GM19023 (cell line): Measurements from ENCODE around the gene KCNT2.
"Not testable (repeated sequence)": the region's sequence is repeated elsewhere in the genome, so short reads cannot be mapped to it uniquely, and the experiment has no call there.

ENCODE experiments used
- ATAC-seq: cut with Tn5 transposase; IDR thresholded peaks from one replicate; pipeline ENCODE4 v1.9.1; 2021; ENCODE audit warnings: mild to moderate bottlenecking, moderate library complexity; ENCODE audit not compliant: unreplicated experiment

The KCNT2 gene

GRCh38 chr1:196355206-196355786 is 252.9 kb downstream of the KCNT2 start:
- ATAC-seq = no peak

- no peak for ATAC-seq
Observed at GRCh38 chr1:196344453-196344852, 263.8 kb downstream of the KCNT2 start.

DNA sequence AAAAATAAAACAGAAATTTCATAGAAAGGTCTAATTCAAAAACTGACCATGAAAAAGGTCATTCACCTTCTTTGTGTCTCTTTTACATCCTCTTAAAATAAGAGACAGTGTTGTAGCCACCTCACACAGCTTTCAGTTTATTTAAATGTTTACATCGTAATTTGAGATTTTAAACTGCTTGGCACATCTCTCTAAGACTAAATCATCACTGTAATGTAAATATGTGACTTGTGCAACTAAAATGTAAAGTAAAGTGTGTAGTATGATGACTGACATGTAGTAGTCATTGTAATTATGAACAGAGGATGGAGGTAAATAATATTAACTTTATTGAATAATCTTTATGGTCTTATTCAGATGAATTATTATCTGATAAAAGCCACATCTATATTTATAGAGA is 283.9 kb downstream of the KCNT2 start:
- no peak for ATAC-seq

DNA sequence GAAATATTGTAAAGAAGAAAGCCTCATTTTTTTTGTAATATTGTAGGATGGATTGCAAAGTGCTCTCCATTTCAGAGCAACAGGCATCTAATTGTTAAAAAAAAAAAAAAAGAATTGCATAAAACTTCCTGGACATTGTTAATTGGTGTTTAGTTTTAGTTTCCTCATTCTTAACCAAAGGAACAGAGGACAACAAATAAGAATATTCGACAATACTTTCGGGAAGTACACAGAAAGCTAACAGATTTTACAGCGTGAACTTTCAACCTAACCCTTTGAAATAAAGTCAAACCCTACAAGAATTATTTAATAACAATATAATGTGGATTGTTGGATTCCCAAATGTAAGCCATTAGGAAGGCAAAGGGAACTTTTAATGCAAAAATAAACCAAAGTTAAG is 284.4 kb downstream of the KCNT2 start:
- no peak for ATAC-seq

DNA sequence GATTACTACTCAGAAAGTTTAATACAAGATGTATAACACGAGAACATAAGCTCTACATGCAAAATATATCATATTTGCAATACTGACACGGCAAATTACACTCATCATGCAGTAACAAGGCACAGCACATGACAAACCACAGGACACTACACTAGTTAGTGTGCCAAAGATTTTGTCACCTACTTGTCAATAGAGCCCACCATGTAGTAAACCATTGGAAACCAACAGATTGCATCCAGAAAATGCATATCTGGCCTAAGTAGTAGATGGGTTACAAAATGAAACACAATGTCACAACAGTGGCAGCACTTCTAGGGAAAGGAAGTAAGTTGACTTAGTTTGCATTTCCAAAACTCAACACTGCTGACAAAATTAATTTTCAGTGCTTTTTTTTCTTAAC is 288.9 kb downstream of the KCNT2 start:
- ATAC-seq = no peak

DNA sequence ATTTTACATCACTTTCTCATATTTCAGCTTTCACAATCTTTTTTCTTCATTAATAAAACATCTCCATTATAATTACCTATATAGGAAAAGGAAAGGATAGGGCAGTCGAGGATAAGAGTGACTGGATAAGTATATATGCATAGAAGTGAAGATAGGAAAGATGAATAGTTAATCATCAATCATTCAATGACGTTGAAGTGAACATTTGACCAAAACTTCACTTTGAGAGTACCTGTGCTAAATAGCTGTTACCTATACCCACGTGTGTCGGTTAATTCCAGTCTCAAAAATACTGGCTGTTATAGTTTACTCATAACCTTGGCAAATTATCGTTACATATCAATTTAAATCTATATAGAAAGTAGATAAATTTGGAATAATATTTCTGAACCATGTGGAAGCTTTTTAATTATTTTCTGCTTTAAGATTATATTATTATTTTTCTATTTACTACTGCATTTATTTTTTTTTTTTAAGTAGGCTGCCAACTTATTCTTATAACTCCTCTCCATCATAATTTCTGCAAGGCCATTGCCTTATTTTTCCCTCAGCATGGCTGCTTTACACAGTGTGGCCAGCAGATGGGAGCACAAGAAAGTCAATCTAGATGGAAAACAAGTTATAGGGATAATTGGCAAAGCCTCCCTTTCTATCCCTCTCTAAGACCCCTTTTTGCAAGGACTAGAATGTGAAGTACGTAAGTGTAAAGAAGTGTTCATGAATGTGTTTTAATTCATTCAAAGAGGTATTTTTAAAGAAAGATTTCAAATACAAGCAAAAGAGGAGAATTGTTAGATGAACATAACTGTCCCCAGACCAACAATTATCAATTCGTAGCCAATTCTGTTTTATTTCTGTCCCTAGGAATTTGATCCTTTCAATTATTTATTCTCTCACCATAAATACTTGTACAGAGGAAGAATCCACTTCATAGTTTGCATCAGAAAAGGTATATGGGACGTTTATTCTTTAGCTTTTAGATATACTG is 290.4 kb downstream of the KCNT2 start:
- no peak for ATAC-seq

- ATAC-seq = no peak
Observed at GRCh38 chr1:196312739-196313138, 295.5 kb downstream of the KCNT2 start.

DNA sequence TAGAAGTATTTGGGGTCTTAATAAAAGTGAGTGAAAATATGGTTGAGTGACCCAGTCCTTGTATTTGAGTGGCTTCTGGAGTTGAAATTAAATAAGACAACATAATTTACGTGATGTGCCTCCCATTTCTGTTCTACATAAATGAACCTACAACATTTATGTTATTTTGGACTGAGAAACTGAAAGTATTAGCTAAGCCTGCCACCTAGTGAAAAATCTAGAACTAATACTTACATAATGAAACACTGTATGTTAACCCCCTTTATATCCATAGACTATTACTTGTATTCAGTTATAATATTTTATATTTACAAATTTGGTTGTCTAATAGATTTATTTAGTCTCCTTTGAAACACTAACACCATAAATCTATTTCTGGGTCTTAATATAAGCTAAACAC is 298.9 kb downstream of the KCNT2 start:
- no peak for ATAC-seq

- ATAC-seq = no peak
Observed at GRCh38 chr1:196308176-196308575, 300.1 kb downstream of the KCNT2 start.

DNA sequence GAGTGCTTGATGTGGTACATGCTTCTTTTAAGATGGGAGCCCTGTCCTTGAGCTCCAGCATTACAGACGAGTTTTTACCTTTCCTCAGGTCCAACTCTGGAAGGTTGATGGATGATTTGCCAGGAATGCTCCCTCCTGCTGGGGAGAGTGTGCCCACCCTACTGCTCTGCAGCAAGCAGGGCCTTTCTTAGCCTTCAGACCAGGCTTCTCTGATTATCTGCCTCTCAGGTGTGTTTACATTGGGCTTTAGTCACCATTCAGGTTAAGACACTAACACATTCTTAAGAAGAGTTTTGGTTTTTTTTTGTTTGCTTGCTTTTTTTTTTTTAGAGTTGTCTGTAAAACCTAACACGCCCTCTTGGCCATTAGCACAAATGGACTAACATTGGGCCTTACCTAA is 301.8 kb downstream of the KCNT2 start:
- no peak for ATAC-seq

- no peak for ATAC-seq
Observed at GRCh38 chr1:196305216-196305615, 303.0 kb downstream of the KCNT2 start.

- no peak for ATAC-seq
Observed at GRCh38 chr1:196302981-196303380, 305.3 kb downstream of the KCNT2 start.

GRCh38 chr1:196302420-196302819 is 305.8 kb downstream of the KCNT2 start:
- ATAC-seq = no peak

- no peak for ATAC-seq
Observed at GRCh38 chr1:196295766-196296165, 312.5 kb downstream of the KCNT2 start.

DNA sequence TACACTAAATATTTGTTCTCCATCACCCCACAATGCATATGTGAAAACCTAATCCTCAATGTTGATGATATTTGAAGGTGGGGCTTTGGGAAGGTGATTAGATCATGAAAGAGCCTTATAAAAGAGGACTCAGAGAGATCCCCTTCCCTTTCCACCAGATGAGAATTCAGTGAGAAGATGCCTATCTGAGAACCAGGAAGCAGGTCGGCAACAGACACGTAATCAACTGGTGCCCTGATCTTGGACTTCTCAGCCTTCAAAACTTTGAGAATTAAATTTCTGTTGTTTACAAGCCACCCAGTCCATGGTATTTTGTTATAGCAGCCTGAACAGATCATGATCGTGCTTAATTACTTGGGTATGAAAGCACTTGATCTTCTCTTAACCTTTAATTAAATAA is 329.4 kb downstream of the KCNT2 start:
- no peak for ATAC-seq

DNA sequence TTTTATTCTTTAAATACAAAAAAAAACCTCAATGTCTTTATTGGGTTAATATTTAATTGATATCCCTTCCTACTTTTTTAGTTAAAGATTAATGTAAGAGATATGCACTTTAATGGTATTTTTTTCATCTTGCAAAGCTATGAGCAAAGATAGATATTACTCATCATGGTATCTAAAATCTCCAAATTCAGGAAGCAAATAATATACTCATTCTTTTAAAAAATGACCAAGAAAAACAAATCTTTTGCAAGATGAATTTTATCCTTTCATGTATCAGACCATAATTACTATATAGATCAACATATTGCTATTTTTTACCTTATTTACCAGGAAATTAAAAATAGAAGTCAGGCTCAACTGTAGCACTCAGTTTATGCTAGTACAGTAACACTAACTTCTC is 330.4 kb downstream of the KCNT2 start:
- ATAC-seq = no peak

DNA sequence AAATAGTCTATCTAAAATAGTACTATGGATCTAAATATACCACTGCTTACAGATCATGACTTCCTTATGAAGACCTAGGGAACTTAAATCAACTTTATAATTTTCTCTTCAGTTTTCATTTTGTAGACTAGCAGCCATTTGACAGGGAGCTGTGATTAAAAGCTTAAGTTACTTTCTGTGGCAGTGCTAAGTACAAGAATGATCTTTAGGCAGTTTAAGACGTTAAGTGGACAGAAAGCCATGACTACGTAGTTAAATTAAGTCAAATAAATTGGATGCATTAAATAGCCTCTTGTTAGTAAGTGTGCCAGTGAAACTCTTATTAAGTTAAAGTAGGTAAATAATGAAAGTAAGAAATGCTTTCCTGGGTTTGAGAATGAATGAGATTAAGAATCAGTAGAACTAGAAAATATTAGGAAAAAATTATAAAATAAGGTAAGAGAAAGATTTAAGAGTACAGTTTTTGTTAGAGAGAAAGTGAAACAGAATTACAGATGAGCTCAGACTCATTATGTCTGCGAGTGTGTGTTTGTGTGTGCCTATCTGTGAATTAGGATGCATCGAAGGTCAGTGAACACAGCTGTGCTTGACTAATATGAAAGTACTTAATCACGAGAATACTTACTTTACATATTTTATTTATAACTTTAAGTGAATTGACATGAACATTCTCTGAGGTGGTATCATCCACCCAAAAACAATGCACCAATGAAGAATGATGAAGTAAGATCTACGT is 336.9 kb downstream of the KCNT2 start:
- ATAC-seq = no peak

DNA sequence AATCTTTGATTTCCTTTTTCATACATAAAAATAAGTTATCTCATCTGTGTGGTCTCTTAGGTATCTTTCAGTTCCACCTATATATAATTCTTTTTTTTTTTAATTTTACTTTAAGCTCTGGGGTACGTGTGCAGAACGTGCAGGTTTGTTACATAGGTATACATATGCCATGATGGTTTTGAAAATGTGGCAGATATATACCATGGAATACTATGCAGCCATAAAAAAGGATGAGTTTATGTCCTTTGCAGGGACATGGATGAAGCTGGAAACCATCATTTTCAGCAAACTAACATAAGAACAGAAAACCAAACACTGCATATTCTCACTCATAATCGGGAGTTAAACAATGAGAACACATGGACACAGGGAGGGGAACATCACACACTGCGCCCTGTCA is 345.2 kb downstream of the KCNT2 start:
- ATAC-seq = not testable (repeated sequence)

DNA sequence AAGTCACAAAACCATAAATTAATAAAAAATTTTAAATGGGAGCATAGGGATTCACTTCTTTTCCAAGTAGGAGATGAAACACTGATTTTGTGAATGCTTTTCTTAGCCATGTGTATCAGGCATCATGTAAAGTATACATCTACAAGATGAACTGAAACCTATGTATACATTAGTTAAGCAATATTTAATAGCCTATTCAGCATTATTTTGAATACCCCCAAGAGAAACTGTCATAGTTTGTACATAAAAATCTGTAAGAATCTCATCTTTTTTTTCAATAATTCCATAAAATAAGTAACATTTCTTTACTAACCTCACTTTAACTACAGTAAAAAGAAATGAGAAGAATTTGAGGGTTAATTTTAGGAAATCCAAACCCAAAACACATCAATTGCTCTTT is 348.0 kb downstream of the KCNT2 start:
- ATAC-seq = no peak

GRCh38 chr1:196259316-196259715 is 348.9 kb downstream of the KCNT2 start:
- ATAC-seq = no peak

DNA sequence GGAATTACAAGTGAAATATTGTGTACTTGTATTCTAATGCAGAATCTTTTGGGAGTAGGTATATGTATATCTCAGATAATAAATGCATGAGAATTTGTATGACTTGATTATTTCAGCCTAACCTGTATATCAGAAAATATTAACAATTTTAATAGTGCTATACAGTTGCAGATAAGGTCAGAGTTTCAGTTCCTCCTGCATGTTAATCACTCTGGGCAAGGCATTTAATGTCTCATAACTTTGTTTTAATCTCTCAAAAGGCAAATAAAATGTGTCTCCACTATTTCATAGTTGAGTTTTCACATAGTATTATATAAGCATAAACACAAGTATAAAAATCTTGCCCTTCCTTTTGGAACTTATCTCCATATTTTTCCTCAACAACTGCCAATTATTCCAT is 352.5 kb downstream of the KCNT2 start:
- no peak for ATAC-seq

- no peak for ATAC-seq
Observed at GRCh38 chr1:196229546-196229945, 378.7 kb downstream of the KCNT2 start.
